CMK (cell line): Measurements from ENCODE around the gene SLC22A4.

ENCODE experiments used
- DNase-seq: peaks from one replicate; pipeline ENCODE4 v3.0.0-alpha.2; 2010; ENCODE audit warnings: low read depth

SLC22A4 gene

DNA sequence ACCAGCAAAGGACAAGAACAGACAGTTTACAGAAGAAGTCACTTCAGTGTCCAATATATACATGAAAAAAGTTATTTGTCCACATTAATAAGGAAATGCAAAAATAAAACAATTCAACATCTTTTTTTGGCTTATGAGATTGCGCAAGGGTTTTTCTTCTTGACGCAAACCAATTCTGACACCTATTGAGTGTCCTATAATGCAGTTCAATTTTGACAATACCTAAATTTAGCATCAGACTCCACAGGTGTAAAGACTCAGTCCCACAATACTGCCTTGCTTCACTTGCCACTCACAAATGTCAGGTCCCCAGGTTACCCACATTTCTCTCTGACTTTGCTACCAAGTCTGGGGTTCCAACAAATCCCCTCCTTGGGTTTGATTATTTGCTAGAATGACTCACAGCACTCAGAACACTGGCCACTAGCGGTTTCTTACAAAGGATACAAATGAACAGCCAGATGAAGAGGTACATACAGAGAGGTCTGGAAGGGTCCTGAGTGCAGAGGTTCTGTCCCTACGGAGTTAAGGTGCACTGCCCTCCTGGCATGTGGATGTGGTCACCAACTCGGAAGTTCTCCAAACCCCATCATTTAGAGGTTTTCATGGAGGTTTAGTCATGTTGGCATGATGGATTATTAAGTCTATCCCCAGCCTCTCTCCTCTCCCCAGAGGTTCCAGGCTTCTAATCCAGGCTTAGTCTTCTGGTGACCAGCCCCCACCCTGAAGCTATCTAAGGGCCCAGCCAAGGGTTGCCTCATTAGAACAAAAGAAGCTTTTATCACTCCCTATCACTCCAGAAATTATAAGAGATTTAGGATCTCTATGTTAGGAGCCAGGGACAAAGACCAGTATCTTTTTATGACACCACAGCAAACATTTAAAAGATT lies 48.3 kb downstream of the SLC22A4 start:
- no peak for DNase-seq

DNA sequence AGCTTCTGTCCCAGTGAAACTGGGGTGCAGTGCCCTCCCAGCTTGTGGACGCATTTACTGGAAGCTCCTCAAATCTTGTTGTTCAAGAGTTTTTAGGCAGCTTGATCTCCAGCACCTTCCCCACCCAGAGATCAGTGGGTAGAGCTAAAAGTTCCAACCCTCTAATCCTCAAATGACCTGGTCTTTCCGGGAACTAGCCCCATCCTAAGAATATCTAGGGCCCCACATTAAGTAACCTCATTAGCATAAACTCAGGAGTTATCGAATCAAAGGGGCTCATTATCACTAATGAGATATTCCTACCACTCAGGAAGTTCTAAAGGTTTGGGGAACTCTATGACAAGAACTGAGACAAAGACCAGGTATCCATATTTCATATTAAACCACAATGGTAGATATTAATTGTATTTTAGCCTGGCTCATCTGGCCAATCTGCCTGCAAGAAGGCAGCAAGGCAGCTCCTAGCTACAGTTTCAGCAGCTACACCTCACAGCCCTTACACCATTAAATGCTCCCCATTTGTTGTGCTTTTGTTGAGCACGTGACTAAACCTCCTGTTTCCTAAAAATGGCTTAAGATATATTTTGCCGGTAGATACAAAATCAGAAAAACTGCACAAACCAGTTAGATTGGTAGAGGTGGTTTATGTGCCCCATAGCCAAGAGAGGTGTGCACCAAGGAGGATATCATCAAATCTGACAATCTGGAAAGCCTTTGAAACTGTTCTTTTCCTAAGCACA lies 50.8 kb downstream of the SLC22A4 start:
- no peak for DNase-seq

DNA sequence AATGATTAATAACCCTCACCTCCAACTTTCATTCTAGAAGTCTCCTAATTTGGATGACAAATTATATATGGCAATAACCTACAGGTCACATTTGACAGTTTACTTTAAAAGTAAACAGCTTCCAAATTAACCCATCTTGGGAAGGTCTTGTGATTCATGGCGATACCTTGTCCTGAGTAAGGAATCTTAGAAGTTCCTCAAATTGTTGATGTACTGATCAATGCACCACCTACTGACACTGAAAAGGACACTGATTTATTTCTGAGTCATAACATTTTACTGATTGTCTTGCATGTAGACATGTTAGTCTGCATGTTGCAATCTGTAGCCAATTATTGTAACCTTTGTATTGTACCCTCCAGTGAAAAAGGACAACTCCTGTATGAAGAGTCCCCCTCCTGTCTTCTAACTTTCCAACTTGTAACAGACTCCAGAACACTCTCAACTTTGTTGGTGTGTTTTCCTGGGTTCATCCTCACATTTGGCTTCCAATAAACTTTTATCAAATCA lies 59.3 kb downstream of the SLC22A4 start:
- DNase-seq, result no peak

DNA sequence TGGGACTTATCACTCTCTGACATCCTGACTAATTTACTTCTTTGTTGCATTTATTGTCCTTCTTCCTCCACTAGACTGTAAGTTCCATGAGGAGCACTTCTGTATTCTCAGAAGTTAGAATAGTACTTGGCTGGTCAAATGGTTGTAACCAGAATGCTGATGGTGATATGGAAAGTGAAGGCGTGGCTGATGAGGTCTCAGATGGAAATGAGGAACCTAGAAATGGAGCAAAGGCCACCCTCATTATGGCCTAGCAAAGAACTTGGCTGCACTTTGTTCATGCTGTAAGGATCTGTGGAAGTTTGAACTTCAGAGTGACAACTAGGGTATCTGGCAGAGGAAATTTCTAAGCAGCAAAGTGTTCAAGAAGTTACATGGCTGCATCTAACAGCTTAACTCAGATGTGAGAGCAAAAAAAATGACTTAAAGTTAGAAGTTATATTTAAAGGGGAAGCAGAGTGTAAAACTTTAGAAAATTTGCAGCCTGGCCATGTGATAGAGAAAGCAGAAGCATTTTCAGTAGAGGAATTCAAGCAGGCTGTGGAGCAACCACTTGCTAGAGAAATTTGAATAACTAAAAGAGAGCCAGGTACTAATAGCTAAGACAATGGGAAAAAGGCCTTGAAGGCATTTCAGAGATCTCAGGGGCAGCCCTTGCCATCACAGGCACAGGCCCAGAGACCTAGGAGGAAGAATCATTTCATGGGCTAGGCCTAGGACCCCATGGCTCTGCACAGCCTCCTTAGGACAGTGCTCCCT lies 60.4 kb downstream of the SLC22A4 start:
- DNase-seq, result no peak

DNA sequence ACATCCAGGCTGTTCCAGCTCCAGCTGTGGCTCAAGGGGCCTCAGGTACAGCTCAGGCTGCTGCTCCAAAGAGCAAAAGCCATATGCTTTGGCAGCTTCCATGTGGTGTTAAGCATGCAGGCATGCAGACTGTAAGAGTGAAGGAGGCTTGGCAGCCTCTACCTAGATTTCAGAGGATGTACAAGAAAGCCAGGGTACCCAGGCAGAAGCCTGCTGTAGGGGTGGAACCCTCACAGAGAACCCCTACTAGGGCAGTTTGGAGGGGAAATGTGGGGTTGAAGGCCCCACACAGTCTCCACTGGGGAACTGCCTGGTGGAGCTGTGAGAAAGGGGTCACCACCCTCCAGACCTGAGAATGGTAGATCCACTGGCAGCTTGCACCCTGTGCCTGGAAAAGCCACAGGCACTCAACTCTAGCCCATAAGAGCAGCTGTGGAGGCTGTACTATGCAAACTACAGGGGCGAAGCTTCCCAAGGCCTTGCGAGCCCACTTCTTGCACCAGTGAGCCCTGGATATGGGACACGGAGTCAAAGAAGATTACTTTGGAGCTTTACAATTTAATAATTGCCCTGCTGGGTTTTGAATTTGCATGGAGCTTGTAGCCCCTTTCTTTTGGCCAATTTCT lies 61.1 kb downstream of the SLC22A4 start:
- no peak for DNase-seq

DNA sequence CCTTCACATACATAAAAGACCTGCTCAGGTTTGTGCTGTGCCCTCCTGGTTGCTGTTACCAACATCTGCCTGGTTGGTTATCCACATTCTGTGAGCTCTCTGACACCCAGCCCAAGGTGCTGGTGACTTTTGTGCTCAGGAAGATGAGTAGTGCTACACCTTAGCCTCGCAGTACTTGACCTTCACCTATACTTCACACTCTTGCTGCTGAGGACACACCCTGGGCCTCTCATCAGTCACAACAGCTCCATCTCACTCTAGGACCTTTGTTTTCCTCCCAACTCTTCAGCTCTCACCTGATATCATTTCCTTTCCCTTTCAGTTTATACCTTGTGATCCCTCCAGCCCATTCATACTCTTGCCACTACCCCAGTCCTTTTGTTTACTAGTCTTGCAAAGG lies 64.6 kb downstream of the SLC22A4 start:
- no peak for DNase-seq

DNA sequence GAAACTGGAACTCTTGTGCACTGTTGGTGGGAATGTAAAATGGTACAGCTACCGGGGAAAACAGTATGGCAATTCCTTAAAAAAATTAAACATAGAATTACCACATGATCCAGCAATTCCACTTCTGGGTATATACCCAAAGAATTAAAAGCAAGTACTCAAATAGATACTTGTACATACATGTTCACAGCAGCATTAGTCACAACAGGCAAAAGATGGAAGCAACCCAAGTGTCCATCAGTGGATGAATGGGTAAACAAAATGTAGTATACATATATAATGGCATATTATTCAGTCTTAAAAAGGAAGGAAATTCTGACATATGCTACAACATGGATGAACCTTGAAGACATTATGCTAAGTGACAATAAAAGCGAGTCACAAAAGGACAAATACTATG lies 67.9 kb downstream of the SLC22A4 start:
- DNase-seq, result no peak

DNA sequence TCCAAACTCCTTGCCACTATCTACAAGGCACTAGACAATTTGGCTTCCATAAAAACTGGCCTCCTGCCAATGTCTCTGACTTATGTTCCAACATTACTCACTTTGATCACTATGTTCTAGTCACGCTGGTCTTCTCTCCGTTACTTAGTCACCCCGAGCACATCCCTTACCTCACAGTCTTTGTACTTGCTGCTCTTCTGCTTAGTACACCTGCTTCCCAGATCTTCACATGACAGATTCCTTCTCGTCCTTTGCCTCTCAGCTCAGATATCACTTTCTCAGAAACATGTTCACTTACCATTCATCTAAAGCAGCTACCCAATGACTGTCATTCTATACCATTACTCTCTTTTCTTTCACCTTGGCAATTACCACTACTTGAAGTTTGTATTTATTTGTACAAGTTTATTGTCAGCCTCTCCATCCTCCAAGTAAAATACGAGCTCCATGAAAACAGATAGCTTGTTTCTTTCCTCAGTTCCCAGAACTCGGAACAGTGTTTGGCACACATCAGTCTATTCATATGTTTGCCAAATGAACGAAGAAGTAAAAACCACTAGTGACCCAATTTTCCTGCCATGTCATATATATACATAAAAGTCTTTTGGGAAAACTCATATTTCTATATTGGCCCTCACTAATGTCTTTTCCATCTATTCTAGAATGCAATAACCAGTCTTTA lies 69.4 kb downstream of the SLC22A4 start:
- no peak for DNase-seq

DNA sequence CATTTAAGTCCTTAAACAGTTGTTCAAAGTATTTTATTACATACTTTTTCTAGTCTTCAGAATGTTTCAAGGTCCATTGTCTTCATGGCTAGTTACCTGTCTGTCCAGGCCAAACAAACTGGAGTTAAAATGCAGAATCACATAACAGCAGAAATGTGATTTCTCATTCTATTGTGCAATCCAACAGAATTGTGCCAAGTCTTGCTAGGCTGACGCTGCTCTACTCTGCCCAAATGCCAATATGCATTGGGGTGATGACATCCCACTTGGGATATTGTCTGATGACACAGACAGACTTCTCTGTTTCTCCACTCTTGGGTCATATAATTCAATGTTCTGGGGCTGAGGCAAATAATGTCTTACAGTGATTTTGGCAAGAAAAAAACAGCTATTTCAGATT lies 70.1 kb downstream of the SLC22A4 start:
- DNase-seq, result no peak

DNA sequence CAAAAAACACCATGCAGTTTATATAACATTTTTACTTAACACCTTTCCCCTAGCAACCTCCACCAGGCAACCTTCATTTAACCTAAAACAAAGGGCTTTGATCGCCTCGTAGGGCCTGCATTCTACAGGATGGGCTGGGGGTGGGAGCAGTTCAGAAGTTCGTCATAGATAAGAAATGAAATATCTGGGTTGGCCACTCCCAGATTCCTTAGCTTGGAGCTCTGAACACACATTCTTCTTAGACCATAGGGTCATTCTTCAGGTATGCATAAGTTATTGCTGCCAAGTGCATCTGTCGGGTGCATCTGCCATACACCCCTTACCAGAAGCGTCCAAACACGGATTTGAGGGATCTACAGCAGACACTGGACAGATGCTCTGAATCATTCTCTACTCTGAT lies 71.0 kb downstream of the SLC22A4 start:
- no peak for DNase-seq

DNA sequence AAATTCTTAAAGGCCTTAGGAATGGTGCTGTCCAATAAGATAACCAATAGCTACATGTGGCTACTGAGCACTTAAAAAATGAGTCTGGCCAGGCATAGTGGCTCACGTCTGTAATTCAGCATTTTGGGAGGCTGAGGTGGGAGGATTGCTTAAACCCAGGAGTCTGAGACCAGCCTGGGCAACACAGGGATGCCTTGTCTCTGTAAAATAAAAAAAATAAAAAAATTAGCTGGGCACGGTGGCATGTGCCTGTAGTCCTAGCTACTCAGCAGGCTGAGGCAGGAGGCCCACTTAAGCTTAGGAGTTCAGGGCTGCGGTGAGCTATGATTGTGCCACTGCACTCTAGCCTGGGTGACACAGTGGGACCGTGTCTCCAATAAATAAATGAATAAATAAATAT lies 74.0 kb downstream of the SLC22A4 start:
- DNase-seq, result no peak

DNA sequence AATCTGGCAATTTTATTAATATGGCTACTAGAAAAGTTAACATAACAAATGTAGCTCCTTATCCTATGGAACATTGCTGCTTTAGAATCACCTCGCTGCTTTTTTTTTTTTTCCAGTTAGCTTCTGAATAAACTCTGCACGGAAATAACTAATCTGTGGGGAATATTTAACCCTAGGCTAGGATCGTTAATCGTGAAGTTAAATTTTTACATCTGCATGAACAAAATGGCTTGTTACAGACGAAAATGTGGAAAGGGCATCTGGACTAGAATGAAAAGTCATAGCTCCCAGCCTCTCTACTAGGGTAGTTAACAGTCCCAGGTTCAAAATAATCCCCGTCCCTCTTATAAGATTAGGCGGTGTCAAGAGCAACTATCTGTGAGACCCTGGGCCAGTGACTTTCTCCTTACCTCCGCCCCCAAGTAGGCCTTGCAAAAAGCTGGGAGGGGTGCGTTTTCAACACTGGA lies 74.8 kb downstream of the SLC22A4 start:
- no peak for DNase-seq

DNA sequence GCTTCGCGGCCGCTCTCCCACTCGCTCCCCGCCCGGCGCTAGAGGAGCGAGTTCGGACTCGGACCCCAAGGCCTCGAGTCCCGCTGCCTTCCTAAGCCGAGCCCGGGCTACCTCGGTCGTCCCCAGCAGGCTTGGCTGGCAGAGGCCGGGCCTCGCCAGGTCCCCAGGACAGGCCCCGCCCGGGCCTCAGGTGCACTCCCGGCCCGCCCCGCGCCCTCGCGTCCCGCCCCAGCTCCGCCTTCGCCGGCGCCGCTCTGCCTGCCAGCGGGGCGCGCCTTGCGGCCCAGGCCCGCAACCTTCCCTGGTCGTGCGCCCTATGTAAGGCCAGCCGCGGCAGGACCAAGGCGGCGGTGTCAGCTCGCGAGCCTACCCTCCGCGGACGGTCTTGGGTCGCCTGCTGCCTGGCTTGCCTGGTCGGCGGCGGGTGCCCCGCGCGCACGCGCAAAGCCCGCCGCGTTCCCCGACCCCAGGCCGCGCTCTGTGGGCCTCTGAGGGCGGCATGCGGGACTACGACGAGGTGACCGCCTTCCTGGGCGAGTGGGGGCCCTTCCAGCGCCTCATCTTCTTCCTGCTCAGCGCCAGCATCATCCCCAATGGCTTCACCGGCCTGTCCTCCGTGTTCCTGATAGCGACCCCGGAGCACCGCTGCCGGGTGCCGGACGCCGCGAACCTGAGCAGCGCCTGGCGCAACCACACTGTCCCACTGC lies 75.4 kb downstream of the SLC22A4 start, which contains the start of gene SLC22A5:
Gene SLC22A5, plus strand, starts transcription at position 237 of the 707 bp plus-strand sequence. Its CDS starts 263 bp downstream, at position 500.
- DNase-seq, result no peak

DNA sequence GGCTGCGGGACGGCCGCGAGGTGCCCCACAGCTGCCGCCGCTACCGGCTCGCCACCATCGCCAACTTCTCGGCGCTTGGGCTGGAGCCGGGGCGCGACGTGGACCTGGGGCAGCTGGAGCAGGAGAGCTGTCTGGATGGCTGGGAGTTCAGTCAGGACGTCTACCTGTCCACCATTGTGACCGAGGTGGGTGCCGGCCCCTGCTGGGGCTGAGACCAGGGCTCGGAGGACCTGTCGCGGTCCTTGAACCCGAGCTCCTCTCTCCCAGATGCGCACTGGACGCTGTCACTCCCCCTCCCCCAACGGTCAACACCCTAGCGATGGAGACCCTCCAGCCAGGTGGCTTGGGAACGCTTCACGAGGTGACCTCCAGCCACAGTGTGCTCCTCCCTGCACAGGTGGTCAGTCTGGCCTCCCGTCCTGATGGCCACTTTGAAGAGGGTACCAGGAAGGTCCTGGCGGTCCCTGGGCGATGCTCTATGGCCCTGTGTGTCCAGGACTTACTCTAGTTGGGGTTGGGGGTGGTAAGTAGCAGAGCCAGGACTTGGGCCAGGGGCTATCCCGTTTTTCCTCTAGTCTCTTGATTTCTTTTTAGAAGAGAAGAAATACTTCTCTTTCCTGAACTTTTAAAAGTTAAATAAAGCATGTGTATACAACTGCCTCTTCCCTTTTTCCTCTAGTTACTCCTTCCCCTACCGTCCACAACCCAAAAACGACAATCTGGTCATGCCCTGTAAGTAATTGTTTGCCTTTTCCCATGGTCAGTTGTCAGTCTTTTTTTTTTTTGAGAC lies 76.2 kb downstream of the SLC22A4 start:
- DNase-seq, result no peak

DNA sequence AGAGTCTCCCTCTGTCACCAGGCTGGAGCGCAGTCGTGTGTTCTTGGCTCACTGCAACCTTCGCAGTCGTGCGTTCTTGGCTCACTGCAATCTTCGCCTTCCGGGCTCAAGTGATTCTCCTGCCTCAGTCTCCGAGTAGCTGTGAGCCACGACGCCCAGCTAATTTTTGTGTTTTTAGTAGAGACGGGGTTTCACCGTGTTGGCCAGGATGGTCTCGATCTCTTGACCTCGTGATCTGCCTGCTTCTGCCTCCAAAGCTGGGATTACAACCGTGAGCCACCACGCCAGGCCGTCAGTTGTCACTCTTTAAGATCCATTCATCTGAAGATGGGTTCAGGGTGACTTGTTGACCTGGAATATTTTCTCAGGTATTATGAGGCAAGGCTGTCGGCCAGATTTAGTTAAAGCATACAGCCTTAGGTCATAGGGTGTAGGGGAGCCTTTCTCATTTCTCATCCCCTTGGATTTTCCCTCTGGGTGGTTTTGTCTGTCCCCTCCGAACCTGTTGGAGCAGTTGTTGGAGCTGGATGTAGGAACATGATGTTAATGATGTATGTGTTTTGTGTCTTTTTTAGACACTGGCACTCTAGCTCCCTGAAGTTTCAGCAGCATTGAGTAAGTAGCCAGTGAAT lies 76.9 kb downstream of the SLC22A4 start:
- DNase-seq, result no peak

DNA sequence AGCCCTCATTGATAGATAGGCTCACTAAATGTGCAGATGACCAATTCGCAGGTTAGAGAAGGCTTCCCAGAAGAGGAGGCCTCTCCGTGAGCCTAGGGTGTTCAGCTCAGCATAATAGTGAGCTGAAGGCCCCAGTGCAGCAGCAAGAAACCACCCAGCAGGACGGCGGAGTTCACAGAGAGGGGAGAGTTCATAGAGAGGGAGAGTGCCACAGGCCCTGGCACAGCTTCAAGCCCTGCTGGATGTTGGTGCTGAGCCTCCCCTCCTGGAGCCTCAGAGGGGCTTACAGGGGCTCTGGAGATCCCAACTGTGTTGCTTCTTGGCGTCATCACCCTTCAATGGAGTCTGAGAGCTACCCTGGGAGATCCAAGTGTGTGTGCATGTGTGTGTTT lies 77.4 kb downstream of the SLC22A4 start:
- DNase-seq, result no peak

DNA sequence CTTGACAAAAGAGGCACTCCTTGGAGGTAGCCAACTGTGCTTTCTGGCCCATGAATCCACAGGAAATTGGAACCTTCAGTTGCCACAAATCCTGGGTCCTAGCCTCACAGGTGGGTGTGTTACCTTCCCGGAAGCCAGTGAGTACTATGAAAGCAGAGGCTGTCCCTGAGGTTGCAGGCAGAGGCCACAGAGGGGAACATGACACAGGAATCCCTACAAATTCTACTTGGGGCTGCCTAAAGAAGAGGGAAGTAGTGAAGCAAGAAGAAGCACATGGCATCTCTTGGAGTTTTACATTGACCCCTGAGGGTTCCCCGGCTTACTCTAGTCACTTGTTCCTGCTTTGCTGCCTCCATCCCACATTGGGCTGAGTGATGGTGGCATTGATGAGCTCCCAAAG lies 77.9 kb downstream of the SLC22A4 start:
- no peak for DNase-seq

DNA sequence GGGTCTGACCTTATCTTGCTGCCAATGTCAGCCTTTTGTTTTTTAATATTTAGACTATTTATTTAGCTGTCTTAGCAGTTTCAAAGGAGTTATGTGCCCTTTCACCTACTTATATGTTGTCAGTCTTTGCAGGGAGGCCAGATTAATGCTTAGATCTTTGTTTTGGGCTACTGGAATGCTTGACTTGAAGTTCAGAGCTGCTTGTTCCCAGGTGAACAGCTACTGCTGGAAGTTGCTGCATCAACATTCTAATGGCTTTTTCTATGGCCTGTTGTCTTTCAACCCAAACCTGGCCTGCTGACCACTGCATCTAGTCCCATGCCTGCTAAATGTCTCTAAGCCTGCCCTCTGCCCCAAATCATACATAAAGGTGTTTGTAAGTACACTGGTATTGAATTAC lies 78.3 kb downstream of the SLC22A4 start:
- no peak for DNase-seq

DNA sequence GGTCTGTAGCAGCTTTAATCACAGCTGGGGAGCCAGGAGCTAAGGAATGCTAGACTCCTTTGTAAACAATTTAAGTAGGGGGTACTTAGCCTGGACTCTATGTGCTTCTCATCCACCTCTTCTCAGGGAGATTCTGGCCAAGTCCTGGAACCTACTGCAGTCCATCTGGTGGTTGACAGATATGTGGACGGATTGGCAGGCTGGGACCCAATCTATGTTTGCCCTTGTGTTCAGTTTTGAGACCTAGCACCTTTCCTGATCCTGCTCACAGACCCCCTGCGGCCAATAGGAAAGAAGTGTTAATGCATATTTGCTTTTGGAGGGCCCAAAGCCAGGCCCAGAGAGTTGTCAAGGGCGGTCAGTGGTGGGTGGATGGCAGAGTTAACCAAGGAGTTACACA lies 81.8 kb downstream of the SLC22A4 start:
- no peak for DNase-seq
